GM12891 (cell line): Measurements from ENCODE around the gene CTSA.
"Not testable (repeated sequence)": the region's sequence is repeated elsewhere in the genome, so short reads cannot be mapped to it uniquely, and the experiment has no call there.

Source experiments
- DNase-seq: peaks from one replicate; pipeline ENCODE4 v3.0.0; 2011; ENCODE audit warnings: low spot score; ENCODE audit not compliant: insufficient read length
- FAIRE-seq: peaks from 2 replicates; lab custom pipeline; 2011; peaks lifted over from hg19 to GRCh38; lab: Jason Lieb, UNC
- PAX5 ChIP-seq: IDR thresholded peaks from 2 replicates; pipeline ENCODE4 v1.6.1; 2011; ENCODE audit warnings: low read length, moderate library complexity, mild to moderate bottlenecking; ENCODE audit not compliant: insufficient read depth, severe bottlenecking
- POLR2A ChIP-seq: IDR thresholded peaks from 2 replicates; pipeline ENCODE4 v1.6.1; 2011; ENCODE audit warnings: low read depth, low read length, control low read depth
- POLR2AphosphoS5 ChIP-seq: IDR thresholded peaks from 2 replicates; pipeline ENCODE4 v1.6.1; 2011; ENCODE audit warnings: low read depth, low read length, control low read depth
- POU2F2 ChIP-seq: IDR thresholded peaks from 2 replicates; pipeline ENCODE4 v1.6.1; 2011; ENCODE audit warnings: low read depth, mild to moderate bottlenecking, control low read depth, low read length, moderate library complexity
- SPI1 ChIP-seq: IDR thresholded peaks from 2 replicates; pipeline ENCODE4 v1.6.1; 2011; ENCODE audit warnings: low read depth, low read length, control low read depth
- TAF1 ChIP-seq: IDR thresholded peaks from 2 replicates; pipeline ENCODE4 v1.6.1; 2011; ENCODE audit warnings: low read depth, low read length, control low read depth

The CTSA gene

DNA sequence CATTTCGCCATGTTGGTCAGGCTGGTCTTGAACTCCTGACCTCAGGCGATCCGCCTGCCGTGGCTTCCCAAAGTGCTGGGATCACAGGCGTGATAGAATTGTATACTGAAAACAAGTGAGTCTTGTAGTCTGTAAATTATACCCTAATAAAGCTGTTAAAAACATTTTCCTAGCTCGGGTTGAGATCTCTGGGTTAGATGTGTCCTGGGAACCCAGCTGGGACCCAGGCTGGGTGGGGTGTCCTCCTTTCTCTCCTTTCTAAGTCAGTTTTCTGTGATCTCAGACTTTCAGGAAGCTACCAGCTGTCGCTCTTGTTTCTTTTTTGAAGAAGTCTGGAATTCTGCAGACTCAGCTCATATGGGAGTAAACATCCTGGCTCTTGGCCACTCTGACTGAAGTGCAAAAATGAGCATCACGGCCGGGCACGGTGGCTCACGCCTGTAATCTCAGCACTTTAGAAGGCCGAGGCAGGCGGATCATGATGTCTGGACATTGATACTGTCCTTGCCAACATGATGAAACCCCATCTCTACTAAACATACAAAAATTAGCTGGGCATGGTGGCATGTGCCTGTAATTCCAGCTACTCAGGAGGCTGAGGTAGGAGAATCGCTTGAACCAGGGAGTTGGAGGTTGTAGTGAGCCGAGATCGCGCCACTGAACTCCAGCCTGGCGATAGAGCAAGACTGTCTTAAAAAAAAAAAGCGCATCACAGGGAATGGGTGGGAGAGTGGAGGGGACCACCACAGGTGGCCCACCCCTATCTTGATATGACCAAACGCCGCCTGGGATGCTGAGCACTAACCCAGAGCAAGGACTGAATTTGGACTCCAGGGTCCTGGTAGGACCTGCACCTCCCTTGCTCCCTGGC, 33.5 kb downstream of the CTSA start:
- TF ChIP-seq PAX5: no peak
- TF ChIP-seq TAF1: no peak
- no peak for TF ChIP-seq POLR2AphosphoS5
- no peak for TF ChIP-seq SPI1
- no peak for TF ChIP-seq POU2F2
- TF ChIP-seq POLR2A: no peak
- FAIRE-seq (no peak), DNase-seq (no peak)

GRCh38 chr20:45925821-45926506, 34.8 kb downstream of the CTSA start:
- DNase-seq (no peak), FAIRE-seq (no peak)
- TF ChIP-seq POLR2AphosphoS5 (no peak), SPI1 (no peak)

DNA sequence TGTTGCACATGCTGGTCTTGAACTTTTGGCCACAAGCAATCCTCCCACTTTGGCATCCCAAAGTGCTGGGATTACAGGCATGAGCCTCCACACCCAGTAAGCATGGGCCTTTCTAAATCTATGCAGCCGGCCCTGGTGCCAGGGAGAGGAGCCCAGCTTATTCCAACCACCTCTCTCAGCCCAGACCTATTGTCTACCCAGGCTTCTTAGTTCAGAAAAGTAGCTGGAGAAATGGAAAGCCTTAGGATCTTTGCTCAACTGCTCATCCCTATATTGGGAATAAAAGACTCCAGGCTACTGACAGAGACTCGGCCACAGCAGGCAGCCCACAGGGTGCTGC, 35.6 kb downstream of the CTSA start:
- no peak for FAIRE-seq
- no peak for DNase-seq
- TF ChIP-seq POLR2A (no peak), SPI1 (no peak), PAX5 (no peak), TAF1 (no peak), POLR2AphosphoS5 (no peak), POU2F2 (no peak)

DNA sequence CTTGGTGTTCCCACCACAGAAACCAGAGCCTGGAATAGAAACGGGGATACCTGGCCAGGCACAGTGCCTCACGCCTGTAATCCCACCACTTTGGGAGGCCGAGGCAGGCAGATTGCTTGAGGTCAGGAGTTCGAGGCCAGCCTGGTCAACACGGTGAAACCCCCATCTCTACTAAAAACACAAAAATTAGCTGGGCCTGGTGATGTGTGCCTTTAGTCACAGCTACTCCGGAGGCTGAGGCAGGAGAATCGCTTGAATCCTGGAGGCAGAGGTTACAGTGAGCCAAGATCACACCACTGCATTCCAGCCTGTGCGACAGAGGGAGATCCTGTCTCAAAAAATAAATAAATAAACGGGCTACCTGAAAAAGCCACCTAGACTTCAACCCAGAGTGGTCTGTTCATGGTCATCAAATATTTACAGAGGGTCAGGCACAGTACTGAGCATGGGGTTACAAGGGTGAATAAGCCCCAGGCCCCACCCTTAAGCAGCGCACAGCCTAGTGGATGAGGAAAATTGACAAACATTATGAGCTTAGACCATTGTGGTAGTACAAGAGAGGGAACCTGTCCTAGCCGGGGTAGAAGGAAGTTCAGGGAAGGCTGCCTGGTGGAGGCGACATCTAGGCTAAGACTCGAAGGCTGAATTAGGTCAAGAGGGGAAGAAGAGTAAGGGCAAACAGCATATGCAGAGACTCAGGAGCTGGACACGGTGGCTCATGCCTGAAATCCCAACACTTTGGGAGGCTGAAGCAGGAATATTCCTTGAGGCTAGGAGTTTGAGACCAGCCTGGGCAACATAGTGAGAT, 36.1 kb downstream of the CTSA start:
- TF ChIP-seq POLR2A (no peak), POU2F2 (no peak), POLR2AphosphoS5 (no peak), SPI1 (no peak), TAF1 (no peak), PAX5 (no peak)
- no peak for DNase-seq
- FAIRE-seq: no peak

- not testable (repeated sequence) for DNase-seq, FAIRE-seq
Observed at GRCh38 chr20:45931680-45932079, 40.5 kb downstream of the CTSA start.

GRCh38 chr20:45933266-45934045, 42.3 kb downstream of the CTSA start:
- TF ChIP-seq TAF1: 0 out of 2 replicates have a peak, but pooled peaks have one; percentile 27
- peak; percentile 64 for TF ChIP-seq POLR2AphosphoS5
- TF ChIP-seq PAX5: no peak
- peak; percentile 27; the same call in 1 of the 2 replicates for TF ChIP-seq POU2F2
- no peak for TF ChIP-seq SPI1
- TF ChIP-seq POLR2A: 0 out of 2 replicates have a peak, but pooled peaks have one; percentile 14
- FAIRE-seq (no peak), DNase-seq (peak; percentile 59)

- FAIRE-seq (no peak), DNase-seq (no peak)
Observed at GRCh38 chr20:45934046-45934585, 43.0 kb downstream of the CTSA start.

GRCh38 chr20:45934586-45935415, 43.7 kb downstream of the CTSA start, which contains the start of gene PCIF1:
Gene PCIF1 (plus strand): TSS chr20:45934683. CDS start chr20:45939000, 4,317 bp downstream.
- peak; percentile 99 for TF ChIP-seq TAF1
- peak; percentile 90 for TF ChIP-seq POLR2A
- peak; percentile 76 for TF ChIP-seq POLR2AphosphoS5
- peak; percentile 7; the same call in 1 of the 2 replicates for TF ChIP-seq POU2F2
- no peak for TF ChIP-seq SPI1
- TF ChIP-seq PAX5: peak; percentile 62
- FAIRE-seq: peak; percentile 85
- peak; percentile 97 for DNase-seq

More at GRCh38 chr20:45934046-45934585, 43.0 kb downstream of the CTSA start:
- TF ChIP-seq POLR2A (no peak), PAX5 (no peak), POU2F2 (no peak), TAF1 (no peak), POLR2AphosphoS5 (no peak), SPI1 (no peak)
